Esophagus muscularis mucosa (tissue), 4 donors: ENCODE results near the gene TSHZ3. TPM values are rescaled to one million over a fixed set of nuclear protein-coding genes. Genes with fewer than 3 reads are reported as not detected.

Experiments
- DNase-seq: peaks from one replicate; pipeline ENCODE4 v3.0.0-alpha.2; 2017; ENCODE audit errors: extremely low spot score
- H3K27ac ChIP-seq, 4 donors: fragments of 200-600 bp; sonication (generic); replicated peaks in 1 of 4; 1 replicate in 3 of 4; 2 replicates in 1 of 4; pipeline ENCODE4 v1.5.1; 2016 to 2019; ENCODE audit warnings: mild to moderate bottlenecking in 1 of 4
- H3K27me3 ChIP-seq, 4 donors: fragments of 200-600 bp; sonication (generic); one replicate each; pipeline versions ENCODE4 v1.5.1 to v1.6.0; 2016 to 2019
- H3K36me3 ChIP-seq, 4 donors: fragments of 200-600 bp; sonication (generic); one replicate each; pipeline ENCODE4 v1.5.1; 2016 to 2019
- H3K4me1 ChIP-seq, 4 donors: fragments of 200-600 bp; sonication (generic); one replicate each; pipeline ENCODE4 v1.5.1; 2016 to 2019
- H3K4me3 ChIP-seq, 4 donors: fragments of 200-600 bp; sonication (generic); 1 replicate in 2 of 4; 2 replicates in 2 of 4; pipeline ENCODE4 v1.5.1; 2016 to 2019; ENCODE audit warnings: mild to moderate bottlenecking in 4 of 4, moderate library complexity in 1 of 4
- H3K9me3 ChIP-seq, 4 donors: fragments of 200-600 bp; sonication (generic); 1 replicate in 3 of 4; 2 replicates in 1 of 4; pipeline ENCODE4 v1.5.1; 2016 to 2019
- CTCF ChIP-seq, 3 experiments: fragments of 200-600 bp in 2 of 3; fragments of 450-650 bp in 1 of 3; sonication (generic) in 2 of 3; IDR thresholded peaks; one replicate each; pipeline ENCODE4 v1.5.1; 2017 to 2019; ENCODE audit warnings: antibody characterized with exemption in 3 of 3, mild to moderate bottlenecking in 2 of 3, moderate library complexity in 1 of 3
- EP300 ChIP-seq: sonication (generic); formaldehyde crosslinking; IDR thresholded peaks from one replicate; pipeline ENCODE4 v1.6.1; 2017; ENCODE audit warnings: antibody characterized with exemption
- POLR2A ChIP-seq: fragments of 450-650 bp; IDR thresholded peaks from one replicate; pipeline ENCODE4 v1.6.1; 2017; ENCODE audit warnings: antibody characterized with exemption, moderate library complexity, mild to moderate bottlenecking, low read depth
- POLR2AphosphoS5 ChIP-seq, 2 donors: sonication (generic); formaldehyde crosslinking; IDR thresholded peaks; one replicate each; pipeline ENCODE4 v1.6.1; 2017; ENCODE audit warnings: antibody characterized with exemption in 2 of 2
- WGBS: methylation state at CpG from one replicate; pipeline ENCODE4 v1.1.5; 2018; 5-methylcytosine and 5-hydroxymethylcytosine counted together
- intact Hi-C: fragments of 100-400 bp; cut with DNase I; formaldehyde crosslinking; loops from one replicate; pipeline ENCODE4 v1.15.1; 2023
- total RNA-seq, 4 donors: library from RNA; depleted of rRNA; stranded (reverse); fragments of >200 nt; gene quantifications; one replicate each; pipeline versions ENCODE4 v1.1.0 to v1.2.1, GENCODE V29; 2016

TSHZ3 gene
- total RNA-seq, 4 donors from 2014 or later: 17.1 to 45.5 (median 24.6) TPM

GRCh38 chr19:31310432-31311133, 38.7 kb downstream of the TSHZ3 start:
- intact Hi-C loops: no loop called here
- no peak for DNase-seq
- Histone ChIP-seq H3K27ac (no peak overlapping the region), H3K4me3 (no peak overlapping the region), H3K27me3 (no peaks in the 10 kb centered on the region), H3K36me3 (peaks cover 0 to 10% (median 0%) of the 10 kb centered on the region in 4 donors), H3K9me3 (no peaks in the 10 kb centered on the region), H3K4me1 (peaks cover 12 to 61% (median 38%) of the 10 kb centered on the region in 4 donors)
- WGBS: 84% methylated on average over 4 of the region's 4 CpGs
- TF ChIP-seq EP300 (no peak), POLR2A (no peak), CTCF (IDR thresholded peaks at IDR 0.05) (no peak), POLR2AphosphoS5 (IDR thresholded peaks at IDR 0.05) (no peak)

- H3K27ac ChIP-seq: no peak overlapping the region
- H3K27me3 ChIP-seq: no peaks in the 10 kb centered on the region
- DNase-seq: no peak
- WGBS: 88% methylated on average over 8 of the region's 13 CpGs
- peaks cover 6 to 44% (median 33%) of the 10 kb centered on the region in 4 donors for H3K4me1 ChIP-seq
- no peaks in the 10 kb centered on the region for H3K9me3 ChIP-seq
- intact Hi-C loops: no loop called here
- TF ChIP-seq POLR2A (no peak), EP300 (no peak), POLR2AphosphoS5 (IDR thresholded peaks at IDR 0.05) (no peak)
- H3K36me3 ChIP-seq: peaks cover 0 to 10% (median 0%) of the 10 kb centered on the region in 4 donors
- no peak overlapping the region for H3K4me3 ChIP-seq
Observed at GRCh38 chr19:31308781-31309180, 40.5 kb downstream of the TSHZ3 start.

GRCh38 chr19:31307071-31307669, 42.1 kb downstream of the TSHZ3 start:
- no peak for DNase-seq
- Histone ChIP-seq H3K27ac (no peak overlapping the region), H3K9me3 (no peaks in the 10 kb centered on the region), H3K4me1 (peaks cover 6 to 32% (median 19%) of the 10 kb centered on the region in 4 donors), H3K4me3 (no peak overlapping the region), H3K27me3 (no peaks in the 10 kb centered on the region), H3K36me3 (peaks cover 0 to 13% (median 0%) of the 10 kb centered on the region in 4 donors)
- WGBS: 94% methylated on average over 13 of the region's 13 CpGs
- no peak for TF ChIP-seq POLR2AphosphoS5 (IDR thresholded peaks at IDR 0.05)
- no peak for TF ChIP-seq CTCF (IDR thresholded peaks at IDR 0.05)
- no peak for TF ChIP-seq POLR2A
- no peak for TF ChIP-seq EP300
- intact Hi-C loops: no loop called here

GRCh38 chr19:31306006-31306753, 43.1 kb downstream of the TSHZ3 start:
- TF ChIP-seq CTCF (IDR thresholded peaks at IDR 0.05) (no peak), POLR2A (no peak), EP300 (no peak), POLR2AphosphoS5 (IDR thresholded peaks at IDR 0.05) (no peak)
- Histone ChIP-seq H3K27me3 (no peaks in the 10 kb centered on the region), H3K4me1 (peaks cover 0 to 34% (median 15%) of the 10 kb centered on the region in 4 donors), H3K4me3 (no peak overlapping the region), H3K36me3 (peaks cover 0 to 9% (median 0%) of the 10 kb centered on the region in 4 donors), H3K27ac (no peak overlapping the region), H3K9me3 (no peaks in the 10 kb centered on the region)
- DNase-seq: no peak
- 91% methylated on average over 28 of the region's 28 CpGs for WGBS
- intact Hi-C loops: no loop called here

- no peaks in the 10 kb centered on the region for H3K27me3 ChIP-seq
- WGBS: 72% methylated on average over 8 of the region's 8 CpGs
- DNase-seq: no peak
- intact Hi-C loops: no loop called here
- no peak for TF ChIP-seq POLR2A
- TF ChIP-seq POLR2AphosphoS5 (IDR thresholded peaks at IDR 0.05): no peak
- H3K36me3 ChIP-seq: peaks cover 0 to 9% (median 0%) of the 10 kb centered on the region in 4 donors
- no peak overlapping the region for H3K27ac ChIP-seq
- no peaks in the 10 kb centered on the region for H3K9me3 ChIP-seq
- H3K4me1 ChIP-seq: peaks cover 0 to 33% (median 19%) of the 10 kb centered on the region in 4 donors
- no peak overlapping the region for H3K4me3 ChIP-seq
Observed at GRCh38 chr19:31304831-31305312, 44.4 kb downstream of the TSHZ3 start.
